ENCODE data around the gene LEFTY1.

The LEFTY1 gene

DNA sequence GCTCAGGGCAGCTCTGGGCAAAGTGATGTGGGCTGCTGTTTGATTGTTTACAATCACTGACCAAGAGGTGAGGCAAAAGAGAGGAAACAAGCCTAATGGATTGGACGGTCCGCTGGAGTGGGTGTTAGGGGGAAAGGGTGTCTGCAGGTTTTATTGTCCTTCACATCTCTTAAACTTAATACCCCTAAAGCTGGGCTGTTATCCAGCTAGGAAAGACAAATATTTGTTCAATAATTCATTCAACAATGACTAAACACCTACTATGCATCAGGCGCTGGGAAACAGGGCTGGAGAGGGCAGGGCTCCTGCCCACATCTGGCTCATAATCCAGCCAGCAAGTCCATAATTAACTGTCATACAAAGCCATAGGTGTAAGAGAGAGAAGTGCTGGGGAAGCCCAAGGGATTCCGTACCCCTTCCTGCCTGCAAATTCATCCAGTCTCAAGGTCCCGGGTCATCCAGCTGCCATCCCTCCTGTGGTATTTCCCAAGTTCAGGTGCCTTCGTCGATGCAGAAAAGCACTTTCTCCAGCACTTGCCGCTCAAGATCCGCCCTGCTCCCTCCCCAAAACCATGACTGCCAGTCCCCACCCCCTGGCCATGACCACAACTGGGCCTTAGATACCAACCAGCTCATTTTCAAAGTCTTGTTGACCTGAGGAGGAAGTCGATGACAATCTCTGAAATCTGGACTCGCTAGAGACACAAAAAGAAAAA is 17.4 kb downstream of the LEFTY1 start:
- DNase-seq = no peak

DNA sequence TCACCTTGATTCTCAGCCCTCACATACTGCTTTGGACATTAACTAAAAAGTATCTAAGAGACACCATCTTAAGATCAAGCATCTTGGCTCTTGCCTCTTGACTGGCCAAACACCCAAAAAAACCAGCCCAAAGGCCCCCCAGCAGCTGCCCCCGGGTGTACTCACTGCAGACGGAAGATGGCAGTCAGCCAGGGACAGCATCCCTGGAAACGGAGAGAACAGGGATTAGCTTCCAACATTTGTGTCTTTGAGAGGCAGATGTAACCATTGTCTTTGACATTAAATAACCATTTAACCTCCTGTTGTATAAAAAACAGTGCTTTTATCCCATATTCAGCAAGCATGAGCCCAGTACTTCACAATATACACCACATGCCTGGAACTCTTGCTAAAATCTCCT is 18.0 kb downstream of the LEFTY1 start:
- DNase-seq = no peak

DNA sequence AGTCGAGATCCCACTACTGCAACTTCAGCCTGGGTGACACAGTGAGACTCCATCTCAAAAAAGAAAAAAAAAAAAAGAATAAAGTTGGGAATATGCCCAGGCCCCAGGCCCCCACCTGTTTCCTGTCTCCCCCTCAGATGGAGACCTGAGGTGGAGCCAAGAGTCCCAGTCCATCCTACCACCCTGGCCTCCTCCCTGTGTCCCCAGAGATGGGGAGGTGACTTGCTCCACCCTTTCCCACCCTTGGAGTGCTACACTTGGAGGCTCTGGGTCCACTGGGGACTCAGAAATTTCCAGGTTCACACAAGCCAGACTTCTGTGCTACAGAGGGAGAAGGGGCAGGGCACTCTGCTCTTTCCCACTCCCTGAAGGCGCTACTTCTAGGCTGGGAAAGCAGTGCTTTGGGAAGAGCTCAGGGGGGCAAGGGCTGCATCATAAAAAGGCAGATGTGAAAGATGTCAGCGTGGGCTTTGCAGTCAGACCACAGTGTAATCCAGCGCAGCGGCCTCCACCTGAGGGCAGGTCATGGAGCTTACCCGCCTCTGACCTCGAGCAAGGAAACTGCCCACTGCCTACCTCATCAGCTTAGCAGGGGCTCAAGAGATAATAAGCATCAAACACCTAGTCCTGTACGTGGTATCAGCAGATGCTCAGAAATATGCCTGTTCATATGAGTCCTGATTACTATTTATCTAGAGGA is 20.2 kb downstream of the LEFTY1 start:
- DNase-seq = no peak

DNA sequence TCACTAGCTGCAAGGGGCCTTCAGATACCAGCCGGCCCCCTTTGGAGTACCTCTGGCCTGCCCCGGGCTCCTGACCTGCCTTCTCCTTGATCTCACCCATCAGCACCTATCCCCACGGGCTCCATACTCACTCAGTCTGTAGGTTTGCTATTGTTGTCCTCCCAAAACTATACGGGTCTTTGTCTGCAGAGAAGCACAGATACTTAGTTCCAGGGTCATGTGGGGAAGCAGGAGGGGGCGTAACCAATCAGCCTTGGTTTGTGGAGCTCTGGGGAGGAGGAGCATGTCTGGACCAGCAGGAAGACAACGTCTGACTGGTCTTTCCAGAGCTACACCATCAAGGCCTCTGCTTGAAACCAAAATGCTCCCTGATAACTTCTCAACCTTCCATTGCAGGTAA is 22.0 kb downstream of the LEFTY1 start:
- no peak for DNase-seq

DNA sequence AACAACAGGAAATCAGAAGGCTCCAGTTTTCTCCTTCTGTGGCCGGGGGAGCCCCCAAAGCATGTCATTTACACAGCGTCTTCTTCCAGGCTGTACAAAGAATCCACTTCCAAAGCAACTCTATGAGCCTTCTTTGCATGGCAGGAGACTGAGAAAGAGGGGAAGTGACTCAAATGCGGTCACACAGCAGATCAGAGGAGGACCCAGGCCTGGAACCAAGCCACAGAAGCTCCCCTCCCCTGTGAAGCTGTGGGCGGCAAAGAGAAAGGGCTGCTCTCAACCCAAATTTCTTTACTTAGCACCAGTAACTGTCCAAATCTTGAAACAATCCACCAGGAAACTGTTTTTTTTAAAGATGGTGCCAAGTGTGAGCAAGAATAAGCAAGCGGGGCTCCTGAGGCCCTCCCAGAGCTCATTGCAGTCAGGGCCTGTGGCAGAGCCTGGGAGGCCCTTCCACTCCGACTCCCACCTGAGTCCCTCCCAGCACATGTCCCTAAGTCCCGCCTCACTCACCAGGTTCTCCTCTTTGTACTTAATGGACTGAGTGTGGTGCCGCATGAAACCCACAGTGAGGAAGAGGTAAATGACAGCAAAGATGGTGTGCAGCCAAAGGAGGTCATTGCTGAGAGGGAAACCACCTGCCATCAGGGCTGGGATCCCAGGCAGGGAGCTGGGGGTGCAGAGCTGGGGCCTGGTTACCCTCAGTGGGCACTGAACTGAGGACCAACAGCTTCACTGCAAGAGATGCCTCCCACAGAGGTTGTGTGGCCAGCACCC is 22.7 kb downstream of the LEFTY1 start:
- no peak for DNase-seq

DNA sequence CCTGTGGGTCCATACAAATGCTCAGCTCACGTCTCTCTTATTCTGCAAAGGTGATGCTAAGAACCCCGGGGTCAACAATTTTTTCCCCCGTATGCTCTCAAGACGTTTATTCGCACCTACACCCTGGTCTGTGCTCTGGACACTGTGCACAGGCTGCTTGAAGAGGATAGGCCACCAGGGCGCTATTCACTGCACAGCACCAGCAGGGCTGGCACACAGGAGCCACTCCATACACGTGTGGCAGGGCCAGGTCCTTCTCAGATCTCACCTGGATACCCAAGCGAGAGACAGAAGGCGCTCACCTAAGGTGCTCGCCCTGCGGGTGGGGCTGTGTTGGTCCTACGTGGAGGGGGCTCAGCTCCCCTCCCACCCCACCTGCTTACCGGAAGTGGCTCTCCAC is 23.4 kb downstream of the LEFTY1 start:
- no peak for DNase-seq

DNA sequence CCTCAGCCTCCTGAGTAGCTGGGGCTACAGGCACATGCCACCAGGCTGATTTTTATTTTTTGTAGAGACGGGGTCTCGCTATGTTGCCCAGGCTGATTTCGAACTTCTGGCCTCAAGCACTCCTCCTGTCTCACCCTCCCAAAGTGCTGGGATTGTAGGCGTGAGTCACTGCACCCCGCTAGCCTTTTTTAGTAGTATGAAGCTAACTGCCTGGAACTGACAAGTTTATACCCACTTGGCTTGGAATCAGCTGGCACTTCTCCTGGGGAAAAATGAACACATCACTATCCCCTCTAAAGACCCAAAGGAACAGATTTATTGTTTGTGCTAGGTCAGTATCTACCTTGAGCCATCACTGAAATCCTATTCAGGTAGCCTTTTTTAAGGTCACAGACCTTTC is 25.8 kb downstream of the LEFTY1 start:
- no peak for DNase-seq

DNA sequence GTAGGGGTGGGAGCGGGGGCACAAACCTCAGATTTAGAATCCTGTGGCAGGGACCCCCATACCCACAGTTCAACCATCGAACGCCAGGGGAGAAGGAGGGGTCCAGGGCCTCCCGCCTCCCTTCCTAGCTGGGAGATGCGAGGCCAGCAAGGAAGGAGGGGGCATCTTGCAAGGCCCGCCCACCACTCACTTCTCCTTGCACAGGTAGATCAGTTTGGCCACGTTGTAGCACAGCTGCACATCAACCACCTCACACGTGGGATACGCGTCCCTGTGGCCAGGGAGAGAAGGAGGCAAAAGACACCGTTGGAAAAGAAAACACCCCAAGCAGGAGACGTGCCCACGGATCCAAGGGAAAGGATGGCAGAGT is 26.4 kb downstream of the LEFTY1 start:
- no peak for DNase-seq

DNA sequence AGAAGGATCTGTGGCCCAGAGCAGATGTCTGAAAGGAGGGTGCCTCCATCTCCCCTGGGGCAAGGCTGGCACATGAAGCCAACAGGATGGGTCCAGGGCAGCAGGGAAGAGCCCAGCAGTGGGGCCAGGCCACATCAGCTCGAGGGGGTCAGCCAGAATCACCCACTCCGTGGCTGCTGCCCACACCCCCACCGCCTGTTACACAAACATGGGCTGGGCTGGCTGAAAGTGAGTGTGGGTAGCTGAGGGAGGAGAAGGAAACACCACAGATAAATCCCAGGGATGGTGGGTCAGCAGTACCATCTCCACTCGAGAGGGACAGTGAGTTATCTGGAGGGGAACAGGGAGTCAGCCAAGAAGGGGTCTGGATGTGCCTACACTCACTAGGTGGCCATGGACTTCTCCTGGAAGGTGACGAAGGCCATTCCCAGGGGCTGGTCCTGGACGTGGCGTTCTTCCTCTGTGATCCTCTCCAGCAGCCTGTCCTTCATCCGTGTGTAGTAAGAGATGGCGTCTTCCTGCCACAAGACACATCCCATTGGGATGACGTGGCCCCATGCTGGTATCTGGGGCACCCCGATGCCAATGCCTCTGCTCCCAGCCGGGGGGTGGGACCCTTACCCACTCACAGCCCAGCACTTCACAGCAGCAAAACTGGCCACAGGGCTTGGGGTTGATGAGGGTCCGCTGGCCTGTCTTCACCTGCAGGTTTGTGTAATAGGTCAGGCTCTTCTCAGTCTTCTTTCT is 26.9 kb downstream of the LEFTY1 start:
- DNase-seq = no peak

DNA sequence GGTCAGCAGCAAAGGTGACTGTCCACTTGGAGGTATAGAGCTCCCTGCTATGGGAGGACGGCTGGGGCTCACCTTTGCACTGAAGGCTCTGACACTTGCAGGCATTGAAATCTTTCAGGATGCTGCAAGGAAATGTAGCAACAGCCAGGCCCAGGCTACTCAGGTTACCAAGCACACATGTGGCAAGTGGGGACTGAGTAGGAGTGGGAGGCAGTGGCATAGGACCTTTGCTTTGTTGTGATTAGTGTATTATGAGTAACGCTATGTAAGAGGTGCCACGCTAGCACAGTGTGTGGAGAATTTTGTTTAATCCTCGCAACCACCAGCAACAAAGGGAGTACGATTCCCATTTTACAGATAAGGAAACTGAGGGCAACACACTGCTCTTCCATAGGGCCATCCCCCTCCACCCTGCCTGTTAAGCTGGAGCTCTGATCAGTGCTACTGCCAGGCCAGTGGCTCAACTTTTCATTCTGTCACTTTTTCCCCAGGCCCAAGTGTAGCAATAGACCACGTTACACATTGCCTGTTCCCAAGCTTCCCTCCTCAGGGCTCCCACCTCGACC is 28.0 kb downstream of the LEFTY1 start:
- no peak for DNase-seq

DNA sequence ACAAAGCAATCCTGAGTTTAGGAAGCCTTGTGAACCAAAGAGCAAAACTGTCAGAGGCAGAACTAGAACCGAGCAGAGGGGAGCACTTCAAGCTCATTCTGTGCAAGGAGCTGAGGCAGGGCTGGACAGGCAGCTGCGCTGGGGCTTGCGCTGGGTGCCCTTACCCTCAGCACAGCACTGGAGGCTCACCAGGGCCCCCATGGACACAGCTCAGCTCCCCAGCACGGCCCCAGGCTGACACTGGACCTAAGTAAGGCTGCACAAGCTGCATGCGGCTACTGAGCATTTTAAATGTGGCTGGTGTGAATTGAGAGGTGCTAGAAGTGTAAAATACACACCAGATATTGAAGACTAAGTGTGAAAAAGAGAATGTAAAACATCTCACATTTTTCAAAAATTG is 28.8 kb downstream of the LEFTY1 start:
- no peak for DNase-seq

DNA sequence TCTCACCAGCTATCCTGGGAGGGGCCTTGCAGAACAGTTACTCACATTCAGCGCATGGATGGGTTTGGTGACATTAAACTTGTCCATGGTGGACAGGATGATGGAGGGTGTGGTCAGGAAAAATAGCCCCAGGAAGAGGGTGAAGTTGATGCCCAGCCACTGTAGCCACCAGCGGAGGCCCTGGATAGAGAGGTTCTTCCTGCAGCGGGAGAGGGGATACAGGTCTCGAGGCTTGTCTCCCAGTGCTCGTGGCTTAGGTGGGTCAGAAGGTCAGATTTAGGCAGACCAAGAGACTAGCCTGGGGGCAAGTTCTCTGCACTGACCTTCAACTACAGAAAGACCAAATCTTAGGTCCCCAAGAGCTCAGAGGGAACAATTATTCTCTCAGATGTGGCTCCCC is 29.8 kb downstream of the LEFTY1 start:
- DNase-seq = no peak

DNA sequence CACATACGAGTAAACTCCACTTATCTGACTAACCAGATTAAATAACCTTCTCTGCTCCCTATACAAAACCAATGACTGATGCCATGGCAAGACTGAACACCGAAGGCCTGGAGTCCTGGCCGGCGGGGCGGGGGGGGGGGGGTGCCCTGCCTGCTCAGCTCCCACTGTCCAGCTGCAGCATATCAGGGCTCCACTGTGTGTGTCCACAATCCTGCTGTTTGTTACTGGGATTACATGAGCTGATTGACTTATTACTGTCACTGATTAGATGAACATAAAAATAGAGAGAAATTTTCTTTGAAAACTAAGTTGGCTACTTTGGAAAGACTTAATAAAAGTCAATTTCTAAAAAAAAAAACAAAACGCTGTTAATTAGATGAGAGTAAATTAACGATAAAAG is 31.7 kb downstream of the LEFTY1 start:
- no peak for DNase-seq

DNA sequence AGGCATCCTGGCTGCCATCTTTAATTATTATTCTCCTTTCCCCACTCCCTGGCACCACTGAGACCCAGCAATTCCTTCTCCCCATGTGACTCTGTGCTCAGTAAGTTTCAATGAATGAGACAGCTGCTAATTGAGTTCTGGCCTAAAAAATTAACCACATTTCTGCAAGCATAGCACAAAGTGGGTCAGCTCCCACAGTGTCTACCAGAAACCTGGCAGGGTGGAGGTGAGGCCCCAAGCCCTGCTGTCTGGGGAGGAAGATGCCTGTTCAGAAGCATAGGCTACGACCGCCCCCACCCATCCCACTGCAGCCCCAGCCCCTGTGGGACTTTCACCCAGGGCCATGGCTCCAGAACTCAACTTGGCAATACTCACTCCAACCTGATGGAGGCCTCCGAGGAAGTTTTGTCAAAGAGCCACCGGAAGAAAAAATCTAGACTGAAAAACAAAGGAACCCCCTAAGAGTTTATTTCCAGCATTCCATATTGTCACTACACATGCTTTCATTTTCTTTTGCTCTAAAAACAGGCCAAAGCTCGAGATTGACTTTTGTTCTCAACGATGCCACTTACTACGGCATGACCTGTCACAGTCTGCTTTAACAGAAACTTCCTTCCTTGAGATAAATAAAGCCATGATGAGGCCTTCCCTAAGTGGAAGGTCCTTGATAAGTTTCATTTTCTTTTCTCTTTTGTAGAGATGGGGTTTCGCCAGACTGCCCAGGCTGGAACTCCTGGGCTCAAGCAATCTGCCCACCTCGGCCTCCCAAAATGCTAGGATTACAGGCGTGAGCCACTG is 33.2 kb downstream of the LEFTY1 start:
- DNase-seq = no peak

DNA sequence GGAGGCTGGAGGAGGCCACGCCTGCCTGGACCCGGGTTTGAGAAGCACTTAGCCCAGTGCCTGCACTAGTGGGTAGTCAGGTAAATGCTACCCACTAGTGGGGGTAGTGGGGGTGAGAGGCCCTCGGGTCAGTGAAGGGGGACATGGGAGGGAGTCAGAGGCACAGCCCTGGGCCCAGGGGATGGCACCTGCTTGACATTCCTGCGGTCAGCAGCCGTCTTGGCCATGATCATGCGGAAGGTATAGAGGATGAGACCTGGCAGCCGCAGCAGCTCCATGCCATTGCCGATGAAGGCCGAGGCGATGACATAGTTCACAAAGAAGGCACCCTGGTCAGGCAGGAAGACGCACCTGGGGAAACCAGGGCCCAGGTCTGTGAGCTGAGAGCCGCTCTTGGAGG is 35.5 kb downstream of the LEFTY1 start:
- no peak for DNase-seq

DNA sequence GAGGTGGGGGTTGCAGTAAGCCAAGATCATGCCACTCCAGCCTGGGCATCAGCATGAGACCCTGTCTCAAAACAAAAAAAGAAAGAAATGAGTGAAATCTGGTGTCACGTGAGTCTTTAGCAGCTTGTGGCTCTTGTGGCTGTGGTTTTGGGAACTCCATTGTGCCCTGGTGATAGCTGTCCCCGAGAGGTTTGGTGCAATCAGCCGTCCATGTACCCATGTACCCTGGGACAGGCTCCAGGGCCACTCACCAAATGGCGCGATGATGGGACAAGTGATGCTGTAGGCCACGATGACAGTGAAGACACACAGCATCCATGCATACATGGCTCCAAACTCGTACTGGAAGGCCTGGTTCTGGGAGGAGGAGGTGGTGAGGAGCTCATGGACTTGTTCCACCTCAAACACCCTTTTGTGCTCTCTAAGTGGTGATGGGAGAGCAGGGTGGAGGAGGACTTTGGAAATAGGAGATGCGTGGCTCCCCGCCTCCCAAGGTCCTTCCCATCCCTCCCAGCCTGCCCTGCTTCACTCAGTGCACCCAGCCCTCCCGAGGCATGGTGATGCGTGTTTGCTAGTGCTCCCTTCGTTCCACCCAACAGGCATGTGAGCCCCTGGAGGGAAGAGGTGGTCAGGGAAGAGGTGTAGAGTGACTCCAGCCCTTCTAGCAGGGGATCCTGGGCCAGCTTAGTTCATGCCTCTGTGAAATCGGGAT is 36.4 kb downstream of the LEFTY1 start:
- DNase-seq = no peak

DNA sequence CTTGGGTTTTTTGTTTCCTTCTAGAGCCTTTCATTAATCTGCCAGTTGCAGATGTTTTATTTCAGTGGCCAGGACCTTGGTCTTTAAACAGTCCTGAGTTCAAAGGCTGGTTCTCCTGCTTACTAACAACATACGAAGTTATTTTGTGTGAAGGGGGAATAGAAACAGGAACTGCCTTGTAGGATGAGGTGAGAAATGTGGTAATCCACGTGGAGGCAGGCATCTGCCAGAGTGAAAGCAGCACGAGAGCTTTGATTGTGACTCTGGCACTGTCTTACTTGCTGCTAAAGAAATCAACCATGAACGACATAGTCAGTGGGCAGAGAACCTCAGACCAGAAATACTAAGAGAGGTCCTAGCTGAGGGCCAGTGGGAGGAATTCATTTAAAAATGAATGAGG is 37.1 kb downstream of the LEFTY1 start:
- DNase-seq = no peak

DNA sequence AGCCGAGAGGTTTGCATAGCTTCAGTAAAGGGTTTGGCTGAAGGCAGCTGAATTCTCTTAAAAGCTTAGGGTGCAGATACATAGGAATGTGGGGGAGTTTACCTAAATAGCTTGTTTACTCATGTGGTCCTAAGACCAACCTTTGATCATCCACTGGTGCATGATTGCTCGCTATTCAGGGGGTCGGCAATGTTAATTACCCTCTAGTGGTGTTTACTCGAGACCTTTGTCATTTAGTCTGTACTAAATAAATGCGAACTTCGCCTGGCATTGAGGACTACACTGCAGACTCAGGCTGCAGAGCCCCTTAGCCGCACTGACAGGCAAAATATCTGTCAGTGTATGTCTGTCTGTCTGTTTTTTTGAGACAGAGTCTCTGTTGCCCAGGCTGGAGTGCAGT is 38.6 kb downstream of the LEFTY1 start:
- no peak for DNase-seq

DNA sequence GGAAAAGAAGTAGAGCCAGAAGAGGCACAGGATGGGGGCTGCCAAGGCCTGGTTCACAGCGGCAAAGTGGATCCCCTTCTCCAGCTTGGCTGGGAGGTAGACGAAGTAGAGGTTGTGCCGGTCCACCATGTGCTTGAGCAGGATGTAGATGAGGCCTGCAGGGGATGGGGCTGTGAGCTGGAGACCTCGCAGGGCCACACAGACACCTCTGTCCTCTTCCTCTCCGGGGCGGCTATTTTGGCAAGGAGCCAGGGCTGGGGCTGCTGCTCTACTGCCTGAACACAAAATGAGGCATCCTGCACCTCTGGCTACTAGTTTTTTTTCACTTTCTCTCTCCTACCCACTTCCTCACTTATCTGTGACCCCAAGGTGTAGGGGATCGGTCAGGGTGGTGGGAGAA is 39.0 kb downstream of the LEFTY1 start:
- DNase-seq = no peak

DNA sequence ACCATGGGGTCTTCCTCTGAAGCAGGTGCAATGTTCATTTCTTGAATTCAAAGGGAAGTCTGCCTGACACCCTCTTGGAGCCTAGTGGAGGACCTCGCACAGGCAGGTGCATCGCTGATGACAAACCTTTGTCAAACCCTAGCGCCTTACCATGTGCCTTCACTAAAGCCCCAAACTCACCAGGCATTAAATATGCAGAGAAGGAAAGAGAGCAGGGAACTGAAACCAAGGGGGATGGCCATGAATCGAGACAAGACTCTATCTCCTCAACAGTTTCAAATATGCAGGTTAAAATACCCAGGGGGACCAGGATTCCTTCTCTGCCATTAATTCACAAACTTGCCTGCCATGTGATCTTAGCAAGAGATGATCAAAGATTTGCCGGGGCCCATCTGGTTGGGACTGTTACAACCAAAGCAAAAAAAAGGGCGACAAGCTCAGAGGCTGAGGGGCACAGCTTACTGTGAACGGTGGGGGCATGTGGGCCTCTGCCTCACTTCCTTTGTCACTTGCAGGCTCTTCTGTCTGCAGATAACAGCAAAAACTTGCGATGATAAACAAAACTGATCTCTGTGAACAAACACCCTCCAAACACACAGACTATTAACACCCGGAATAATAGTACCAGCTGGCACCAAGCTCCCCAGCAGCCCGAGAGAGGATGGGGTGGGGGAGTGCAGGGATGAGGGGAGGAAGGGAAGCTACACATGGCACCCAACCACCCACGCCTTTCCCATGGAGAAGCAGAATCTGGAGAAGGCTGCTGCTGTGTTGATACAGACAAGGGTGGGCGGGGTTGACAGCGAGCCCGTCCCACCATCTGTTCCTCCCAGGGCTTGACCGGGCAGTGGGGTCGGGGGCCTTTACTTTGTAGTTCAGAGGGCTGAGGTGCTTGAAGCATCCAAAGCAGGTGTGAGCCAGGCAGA is 40.7 kb downstream of the LEFTY1 start:
- DNase-seq = no peak

Data from NCI-H2227 treated with DMSO at 0.1 percent for 48 hours (cell line).